SK-N-SH (cell line): ENCODE measurements around the gene EXOC6.

Experiments
- CTCF ChIP-seq: fragments of 200-600 bp; sonication (generic); IDR thresholded peaks from 2 replicates; pipeline ENCODE4 v1.6.1; 2017; ENCODE audit warnings: antibody characterized with exemption, mild to moderate bottlenecking, moderate library complexity
- FOXM1 ChIP-seq: IDR thresholded peaks from 2 replicates; pipeline ENCODE4 v1.4.0; 2012; ENCODE audit warnings: low read depth, mild to moderate bottlenecking
- JUND ChIP-seq: IDR thresholded peaks from 2 replicates; pipeline ENCODE4 v1.4.0; 2012

GRCh38 chr10:92848037-92848440 is 281 bp upstream of the EXOC6 start:
- TF ChIP-seq FOXM1 (no peak), CTCF (no peak), JUND (no peak)
